HepG2 (cell line): ENCODE data around the gene CYP4V2. TPM values are rescaled to one million over a fixed set of nuclear protein-coding genes. Genes with fewer than 3 reads are reported as not detected.
A peak's percentile ranks its signal among the peaks of the same experiment; 100 is the strongest.

Source experiments
- ATAC-seq: fragments of 200-7000 bp; cut with Tn5 transposase; 3 replicates; pipeline ENCODE4 v1.9.1; 2020; ENCODE audit warnings: mild to moderate bottlenecking, moderate library complexity
- BruUV-seq: library from RNA; stranded (reverse); fragments of 400-500 nt; replicated peaks from 2 replicates; lab custom pipeline; 2021; lab: Mats Ljungman, UMichigan
- CTCF ChIA-PET: fragments of 300-600 bp; formaldehyde crosslinking; extraction: SDS; loops from one replicate; lab custom pipeline; 2021; ENCODE audit warnings: low total read pairs, inconsistent platforms, low intra/inter-chr PET ratio; lab: Yijun Ruan, JAX
- POLR2A ChIA-PET: fragments of 350-600 bp; sonication (Branson Sonifier 250); formaldehyde crosslinking; loops from one replicate; lab custom pipeline; 2020; ENCODE audit warnings: antibody characterized with exemption, inconsistent platforms; lab: Yijun Ruan, JAX
- DNase-seq: peaks from one replicate; pipeline ENCODE4 v3.0.0-alpha.2; 2015; ENCODE audit warnings: low spot score
- FAIRE-seq: peaks from 3 replicates; lab custom pipeline; 2011; peaks lifted over from hg19 to GRCh38; lab: Jason Lieb, UNC
- H2AFZ ChIP-seq: one replicate; pipeline ENCODE4 v1.6.1; 2011; ENCODE audit warnings: low read length, inconsistent platforms
- H3K27ac ChIP-seq: fragments of 300-600 bp; 3 replicates; pipeline ENCODE4 v1.8.0; 2011; ENCODE audit warnings: mixed run types, mild to moderate bottlenecking, mixed read lengths, low read length, inconsistent platforms; ENCODE audit not compliant: insufficient read depth; ENCODE audit errors: extremely low read length
- H3K27me3 ChIP-seq, 2 experiments: fragments of 200-600 bp in 1 of 2; 2 replicates in 1 of 2; 3 replicates in 1 of 2; pipeline versions ENCODE4 v1.6.0 to v1.8.0; 2011; ENCODE audit warnings: low read length in 2 of 2, mild to moderate bottlenecking in 2 of 2, moderate library complexity in 2 of 2, inconsistent platforms in 1 of 2; ENCODE audit not compliant: insufficient read depth in 2 of 2, control insufficient read depth in 1 of 2
- H3K36me3 ChIP-seq, 2 experiments: fragments of 200-600 bp in 1 of 2; replicated peaks in 1 of 2; 2 replicates in 1 of 2; 3 replicates in 1 of 2; pipeline versions ENCODE4 v1.5.1 to v1.8.0; 2011; ENCODE audit warnings: low read length in 2 of 2, inconsistent platforms in 1 of 2; ENCODE audit not compliant: insufficient read depth in 2 of 2, control insufficient read depth in 1 of 2
- H3K4me1 ChIP-seq: 2 replicates; pipeline ENCODE4 v1.5.1; 2012; ENCODE audit warnings: low read length, inconsistent platforms; ENCODE audit not compliant: insufficient read depth
- H3K4me2 ChIP-seq: 2 replicates; pipeline ENCODE4 v1.6.0; 2011; ENCODE audit warnings: low read depth, low read length, inconsistent platforms
- H3K4me3 ChIP-seq, 3 experiments: fragments of 200-600 bp in 1 of 3; sonication (generic), shearing (Covaris generic) in 1 of 3; replicated peaks in 1 of 3; 2 replicates each; pipeline ENCODE4 v1.5.1; 2011 to 2016; ENCODE audit warnings: low read length in 3 of 3, inconsistent platforms in 2 of 3, low read depth in 2 of 3, mild to moderate bottlenecking in 2 of 3, control low read depth in 1 of 3, mixed read lengths in 1 of 3; ENCODE audit not compliant: insufficient read depth in 1 of 3
- H3K79me2 ChIP-seq: one replicate; pipeline ENCODE4 v1.6.1; 2011; ENCODE audit warnings: low read length, inconsistent platforms; ENCODE audit not compliant: insufficient read depth
- H3K9ac ChIP-seq: 2 replicates; pipeline ENCODE4 v1.6.0; 2011; ENCODE audit warnings: mild to moderate bottlenecking, low read depth, low read length, inconsistent platforms; ENCODE audit not compliant: insufficient read depth
- H3K9me3 ChIP-seq: 2 replicates; pipeline ENCODE4 v1.5.1; 2012; ENCODE audit warnings: mild to moderate bottlenecking, low read length
- H4K20me1 ChIP-seq: 2 replicates; pipeline ENCODE4 v1.6.0; 2011; ENCODE audit warnings: inconsistent platforms, mild to moderate bottlenecking, low read length, moderate library complexity; ENCODE audit not compliant: insufficient read depth
- CC2D1A ChIP-seq: sonication (generic); formaldehyde crosslinking; IDR thresholded peaks from 2 replicates; pipeline ENCODE4 v1.8.1; 2023; ENCODE audit warnings: mild to moderate bottlenecking, missing genetic modification reagents
- ELF4 ChIP-seq: sonication (generic); formaldehyde crosslinking; IDR thresholded peaks from 2 replicates; pipeline ENCODE4 v1.5.0; 2020; ENCODE audit warnings: missing genetic modification reagents, mild to moderate bottlenecking, moderate library complexity, borderline replicate concordance
- HHEX ChIP-seq: IDR thresholded peaks from 2 replicates; pipeline ENCODE4 v1.6.1; 2016; ENCODE audit warnings: control low read depth
- MED13 ChIP-seq: sonication (generic); formaldehyde crosslinking; IDR thresholded peaks from 2 replicates; pipeline ENCODE4 v1.5.0; 2020; ENCODE audit warnings: missing genetic modification reagents
- NONO ChIP-seq, 2 experiments: fragments of 450-650 bp in 1 of 2; sonication (generic) in 1 of 2; formaldehyde crosslinking in 1 of 2; IDR thresholded peaks in 1 of 2; conservative IDR thresholded peaks in 1 of 2; 2 replicates each; pipeline versions ENCODE4 v1.6.1 to v1.8.0; 2017 to 2022; ENCODE audit warnings: mild to moderate bottlenecking in 1 of 2, missing genetic modification reagents in 1 of 2, moderate library complexity in 1 of 2
- SALL1 ChIP-seq: sonication (generic); formaldehyde crosslinking; IDR thresholded peaks from 2 replicates; pipeline ENCODE4 v1.8.0; 2022; ENCODE audit warnings: mild to moderate bottlenecking, missing genetic modification reagents
- ZNF878 ChIP-seq: sonication (generic); formaldehyde crosslinking; IDR thresholded peaks from 2 replicates; pipeline ENCODE4 v1.8.1; 2023; ENCODE audit warnings: mild to moderate bottlenecking, missing genetic modification reagents, moderate library complexity
- WGBS: methylation state at CpG from one replicate; pipeline ENCODE4 v1.1.6; 2017; ENCODE audit warnings: low lambda C conversion rate; 5-methylcytosine and 5-hydroxymethylcytosine counted together
- in situ Hi-C: cut with HindIII; loops from 2 replicates; pipeline ENCODE4 v1.10.0; 2017; ENCODE audit warnings: low pct_unique_long_range_greater_than_20kb; ENCODE audit not compliant: extremely low pct_ligation_motif_present
- intact Hi-C: fragments of 100-400 bp; cut with micrococcal nuclease; formaldehyde crosslinking; loops from one replicate; pipeline ENCODE4 v1.10.0; 2022; ENCODE audit not compliant: unreplicated experiment
- polyA plus RNA-seq, 8 experiments: library from polyadenylated mRNA; depleted of rRNA in 3 of 8; stranded (reverse) in 7 of 8; unstranded in 1 of 8; fragments of >200 nt; fragmentation: Illumina TruSeq in 4 of 8; extraction: Trizol in 4 of 8; gene quantifications; 2 replicates each; pipeline versions ENCODE4 v1.2.1 to v1.2.3, GENCODE V29; 2011 to 2016; ENCODE audit warnings: low read depth in 4 of 8, missing spikeins in 1 of 8, mixed read lengths in 1 of 8; ENCODE audit not compliant: insufficient read depth in 1 of 8
- total RNA-seq, 5 experiments: library from RNA; depleted of rRNA; stranded (reverse); fragments of >200 nt; fragmentation: Illumina TruSeq; extraction: Trizol; gene quantifications; 2 replicates each; pipeline ENCODE4 v1.2.3, GENCODE V29; 2016; ENCODE audit warnings: low read depth in 1 of 5
- TF ChIP-seq, protein P1 (sequence below): sonication (generic); formaldehyde crosslinking; IDR thresholded peaks from 2 replicates; pipeline ENCODE4 v1.5.1; 2020; ENCODE audit warnings: missing genetic modification reagents, mild to moderate bottlenecking, borderline replicate concordance
- TF ChIP-seq, protein P2 (sequence below): sonication (generic); formaldehyde crosslinking; IDR thresholded peaks from 2 replicates; pipeline ENCODE4 v1.8.0; 2022; ENCODE audit warnings: missing genetic modification reagents, low read depth, mild to moderate bottlenecking, borderline replicate concordance
- TF ChIP-seq, protein P3 (sequence below): sonication (generic); formaldehyde crosslinking; IDR thresholded peaks from 2 replicates; pipeline ENCODE4 v1.5.1; 2020; ENCODE audit warnings: missing genetic modification reagents, mild to moderate bottlenecking, borderline replicate concordance
- TF ChIP-seq, protein P4 (sequence below), 2 experiments: sonication (generic) in 1 of 2; formaldehyde crosslinking in 1 of 2; IDR thresholded peaks; 2 replicates each; pipeline versions ENCODE4 v1.4.0 to v1.6.1; 2018 to 2020; ENCODE audit warnings: missing genetic modification reagents in 2 of 2, borderline replicate concordance in 1 of 2, low read depth in 1 of 2, mild to moderate bottlenecking in 1 of 2, missing biosample characterization in 1 of 2
- TF ChIP-seq, protein P5 (sequence below): sonication (generic); formaldehyde crosslinking; IDR thresholded peaks from 2 replicates; pipeline ENCODE4 v1.8.0; 2022; ENCODE audit warnings: mild to moderate bottlenecking, missing genetic modification reagents, moderate library complexity

The CYP4V2 gene
- total and polyA plus RNA-seq, 2 of the 13 experiments (the other 11 are each of a cell fraction or from before 2014, with no cell fraction given), result 4.7 to 7.2 TPM

DNA sequence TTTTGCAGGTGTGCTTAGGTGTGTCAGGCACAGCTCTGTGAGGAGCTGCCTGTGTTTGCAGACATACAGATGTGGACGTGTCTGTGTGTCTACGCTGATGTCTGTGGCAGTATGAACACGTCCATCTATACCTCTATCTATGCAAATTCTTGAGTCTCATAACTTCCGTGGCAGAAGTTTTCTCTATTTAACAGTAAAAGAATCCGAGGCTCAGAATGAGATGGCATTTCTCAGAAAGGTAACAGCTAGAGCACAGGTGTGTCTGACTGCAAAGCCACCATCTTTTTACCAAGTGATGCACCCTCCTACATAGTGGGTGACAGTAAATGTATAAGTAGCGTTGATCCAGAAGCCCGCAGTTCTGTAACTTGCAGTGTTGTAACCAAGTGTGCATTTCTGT, 39.9 kb upstream of the CYP4V2 start (continued):
- TF ChIP-seq CC2D1A (CRISPR knock-in tag) (no peak), ELF4 (CRISPR knock-in tag) (no peak), HHEX (CRISPR knock-in tag) (no peak), MED13 (no peak)
- TF ChIP-seq, protein P1, sequence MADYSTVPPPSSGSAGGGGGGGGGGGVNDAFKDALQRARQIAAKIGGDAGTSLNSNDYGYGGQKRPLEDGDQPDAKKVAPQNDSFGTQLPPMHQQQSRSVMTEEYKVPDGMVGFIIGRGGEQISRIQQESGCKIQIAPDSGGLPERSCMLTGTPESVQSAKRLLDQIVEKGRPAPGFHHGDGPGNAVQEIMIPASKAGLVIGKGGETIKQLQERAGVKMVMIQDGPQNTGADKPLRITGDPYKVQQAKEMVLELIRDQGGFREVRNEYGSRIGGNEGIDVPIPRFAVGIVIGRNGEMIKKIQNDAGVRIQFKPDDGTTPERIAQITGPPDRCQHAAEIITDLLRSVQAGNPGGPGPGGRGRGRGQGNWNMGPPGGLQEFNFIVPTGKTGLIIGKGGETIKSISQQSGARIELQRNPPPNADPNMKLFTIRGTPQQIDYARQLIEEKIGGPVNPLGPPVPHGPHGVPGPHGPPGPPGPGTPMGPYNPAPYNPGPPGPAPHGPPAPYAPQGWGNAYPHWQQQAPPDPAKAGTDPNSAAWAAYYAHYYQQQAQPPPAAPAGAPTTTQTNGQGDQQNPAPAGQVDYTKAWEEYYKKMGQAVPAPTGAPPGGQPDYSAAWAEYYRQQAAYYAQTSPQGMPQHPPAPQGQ (CRISPR knock-in tag), result no peak
- TF ChIP-seq, protein P2, sequence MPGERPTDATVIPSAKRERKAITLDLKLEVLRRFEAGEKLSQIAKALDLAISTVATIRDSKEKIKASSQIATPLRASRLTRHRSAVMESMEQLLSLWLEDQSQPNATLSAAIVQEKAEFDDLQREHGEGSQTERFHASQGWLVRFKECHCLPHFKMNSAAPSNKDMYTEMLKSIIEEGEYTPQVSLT (CRISPR knock-in tag), result no peak
- TF ChIP-seq, all 625 proteins: peak for 0

DNA sequence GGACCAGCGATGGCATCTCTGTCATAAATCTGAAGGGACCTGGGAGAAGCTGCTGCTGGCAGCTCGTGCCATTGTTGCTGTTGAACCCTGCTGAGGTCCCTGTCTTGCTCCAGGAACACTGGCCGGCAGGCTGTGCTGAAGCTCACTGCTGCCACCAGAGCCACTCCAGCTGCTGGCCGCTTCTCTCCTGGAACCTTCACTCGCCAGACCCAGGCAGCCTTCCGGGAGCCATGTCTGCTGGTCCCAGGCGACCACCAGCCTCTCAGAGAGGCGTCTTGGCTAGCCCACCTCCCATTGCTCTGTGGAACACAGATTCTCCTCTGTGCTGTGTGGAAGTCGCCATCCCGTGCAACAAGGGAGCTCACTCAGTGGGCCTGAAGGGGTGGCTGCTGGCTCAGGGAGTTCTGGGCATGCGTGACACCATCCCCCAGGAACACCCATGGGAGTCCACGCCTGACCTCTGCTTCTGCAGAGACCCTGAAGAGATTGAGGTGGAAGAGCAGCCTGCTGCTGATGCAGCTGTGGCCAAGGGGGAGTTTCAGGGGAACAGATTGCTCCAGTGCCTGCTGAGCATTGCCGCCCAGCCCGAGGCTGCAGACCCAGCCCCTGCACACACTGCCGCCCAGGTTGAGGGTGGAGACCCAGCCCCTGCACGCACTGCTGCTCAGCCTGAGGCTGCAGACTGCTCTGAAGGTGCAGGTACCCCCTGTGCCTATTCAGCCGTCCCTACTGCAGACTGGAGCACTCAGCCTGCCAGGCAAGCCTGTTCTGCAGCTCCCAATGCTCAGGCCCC, 33.1 kb upstream of the CYP4V2 start:
- H3K27ac ChIP-seq, result no peak overlapping the region
- CTCF ChIA-PET, result no interaction called here
- H3K4me3 ChIP-seq, result peak overlapping the region; percentile 22 to 63 (median 43); a peak in 4 of 6 replicates
- H4K20me1 ChIP-seq, result no peaks in the 10 kb centered on the region
- no peak for FAIRE-seq
- peak overlapping the region; percentile 65 for H3K4me2 ChIP-seq
- DNase-seq, result no peak
- in situ Hi-C loops, result no loop called here
- no TSS peak for BruUV-seq
- no peaks in the 10 kb centered on the region for H3K9me3 ChIP-seq
- H3K27me3 ChIP-seq, result peaks cover 2 to 13% of the 10 kb centered on the region in 2 experiments; a peak in 3 of 5 replicates
- H3K36me3 ChIP-seq, result no peaks in the 10 kb centered on the region
- peak; percentile 93 for ATAC-seq
- 20% methylated on average over 6 of the region's 17 CpGs for WGBS
- POLR2A ChIA-PET, result no interaction called here
- intact Hi-C loops, result no loop called here
- no peak overlapping the region for H2AFZ ChIP-seq
- no peaks in the 10 kb centered on the region for H3K4me1 ChIP-seq
- H3K79me2 ChIP-seq, result no peaks in the 10 kb centered on the region
- H3K9ac ChIP-seq, result no peak overlapping the region
- TF ChIP-seq, protein P3, sequence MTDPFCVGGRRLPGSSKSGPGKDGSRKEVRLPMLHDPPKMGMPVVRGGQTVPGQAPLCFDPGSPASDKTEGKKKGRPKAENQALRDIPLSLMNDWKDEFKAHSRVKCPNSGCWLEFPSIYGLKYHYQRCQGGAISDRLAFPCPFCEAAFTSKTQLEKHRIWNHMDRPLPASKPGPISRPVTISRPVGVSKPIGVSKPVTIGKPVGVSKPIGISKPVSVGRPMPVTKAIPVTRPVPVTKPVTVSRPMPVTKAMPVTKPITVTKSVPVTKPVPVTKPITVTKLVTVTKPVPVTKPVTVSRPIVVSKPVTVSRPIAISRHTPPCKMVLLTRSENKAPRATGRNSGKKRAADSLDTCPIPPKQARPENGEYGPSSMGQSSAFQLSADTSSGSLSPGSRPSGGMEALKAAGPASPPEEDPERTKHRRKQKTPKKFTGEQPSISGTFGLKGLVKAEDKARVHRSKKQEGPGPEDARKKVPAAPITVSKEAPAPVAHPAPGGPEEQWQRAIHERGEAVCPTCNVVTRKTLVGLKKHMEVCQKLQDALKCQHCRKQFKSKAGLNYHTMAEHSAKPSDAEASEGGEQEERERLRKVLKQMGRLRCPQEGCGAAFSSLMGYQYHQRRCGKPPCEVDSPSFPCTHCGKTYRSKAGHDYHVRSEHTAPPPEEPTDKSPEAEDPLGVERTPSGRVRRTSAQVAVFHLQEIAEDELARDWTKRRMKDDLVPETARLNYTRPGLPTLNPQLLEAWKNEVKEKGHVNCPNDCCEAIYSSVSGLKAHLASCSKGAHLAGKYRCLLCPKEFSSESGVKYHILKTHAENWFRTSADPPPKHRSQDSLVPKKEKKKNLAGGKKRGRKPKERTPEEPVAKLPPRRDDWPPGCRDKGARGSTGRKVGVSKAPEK (CRISPR knock-in tag), result 0 out of 2 replicates have a peak, but pooled peaks have one; percentile 86
- TF ChIP-seq SALL1 (CRISPR knock-in tag) (peak; percentile 15; the same call in 1 of the 2 replicates), ZNF878 (CRISPR knock-in tag) (no peak), NONO (IDR thresholded peaks at IDR 0.05) (no peak), NONO (CRISPR knock-in tag; conservative IDR thresholded peaks at IDR 0.05) (no peak)
- TF ChIP-seq, protein P4, sequence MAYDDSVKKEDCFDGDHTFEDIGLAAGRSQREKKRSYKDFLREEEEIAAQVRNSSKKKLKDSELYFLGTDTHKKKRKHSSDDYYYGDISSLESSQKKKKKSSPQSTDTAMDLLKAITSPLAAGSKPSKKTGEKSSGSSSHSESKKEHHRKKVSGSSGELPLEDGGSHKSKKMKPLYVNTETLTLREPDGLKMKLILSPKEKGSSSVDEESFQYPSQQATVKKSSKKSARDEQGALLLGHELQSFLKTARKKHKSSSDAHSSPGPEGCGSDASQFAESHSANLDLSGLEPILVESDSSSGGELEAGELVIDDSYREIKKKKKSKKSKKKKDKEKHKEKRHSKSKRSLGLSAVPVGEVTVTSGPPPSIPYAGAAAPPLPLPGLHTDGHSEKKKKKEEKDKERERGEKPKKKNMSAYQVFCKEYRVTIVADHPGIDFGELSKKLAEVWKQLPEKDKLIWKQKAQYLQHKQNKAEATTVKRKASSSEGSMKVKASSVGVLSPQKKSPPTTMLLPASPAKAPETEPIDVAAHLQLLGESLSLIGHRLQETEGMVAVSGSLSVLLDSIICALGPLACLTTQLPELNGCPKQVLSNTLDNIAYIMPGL (CRISPR knock-in tag; IDR thresholded peaks at IDR 0.05; ENCODE audit: borderline replicate concordance in 1 of 2, low read depth in 1 of 2), result peak in 1 of 2 experiments; percentile 55; a peak in 1 of 4 replicates
- TF ChIP-seq, protein P5, sequence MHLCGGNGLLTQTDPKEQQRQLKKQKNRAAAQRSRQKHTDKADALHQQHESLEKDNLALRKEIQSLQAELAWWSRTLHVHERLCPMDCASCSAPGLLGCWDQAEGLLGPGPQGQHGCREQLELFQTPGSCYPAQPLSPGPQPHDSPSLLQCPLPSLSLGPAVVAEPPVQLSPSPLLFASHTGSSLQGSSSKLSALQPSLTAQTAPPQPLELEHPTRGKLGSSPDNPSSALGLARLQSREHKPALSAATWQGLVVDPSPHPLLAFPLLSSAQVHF, result no peak
